Esophagus squamous epithelium (tissue), 4 donors: ENCODE results near the gene RORC.

Experiments
- CTCF ChIP-seq, 6 experiments: fragments of 450-650 bp in 4 of 6; fragments of 200-600 bp in 2 of 6; sonication (generic) in 2 of 6; IDR thresholded peaks; one replicate each; pipeline ENCODE4 v1.5.1; 2016 to 2019; ENCODE audit warnings: antibody characterized with exemption in 6 of 6, mild to moderate bottlenecking in 4 of 6, moderate library complexity in 4 of 6
- POLR2A ChIP-seq, 4 donors: fragments of 450-650 bp; IDR thresholded peaks; one replicate each; pipeline ENCODE4 v1.6.1; 2017; ENCODE audit warnings: antibody characterized with exemption in 4 of 4, mild to moderate bottlenecking in 4 of 4, moderate library complexity in 3 of 4

- TF ChIP-seq CTCF (IDR thresholded peaks at IDR 0.05) (no peak), POLR2A (IDR thresholded peaks at IDR 0.05) (no peak)
Observed at GRCh38 chr1:151838222-151839081, 6.8 kb upstream of the RORC start.
